ENCODE measurements around the gene NAB2.

NAB2 gene

DNA sequence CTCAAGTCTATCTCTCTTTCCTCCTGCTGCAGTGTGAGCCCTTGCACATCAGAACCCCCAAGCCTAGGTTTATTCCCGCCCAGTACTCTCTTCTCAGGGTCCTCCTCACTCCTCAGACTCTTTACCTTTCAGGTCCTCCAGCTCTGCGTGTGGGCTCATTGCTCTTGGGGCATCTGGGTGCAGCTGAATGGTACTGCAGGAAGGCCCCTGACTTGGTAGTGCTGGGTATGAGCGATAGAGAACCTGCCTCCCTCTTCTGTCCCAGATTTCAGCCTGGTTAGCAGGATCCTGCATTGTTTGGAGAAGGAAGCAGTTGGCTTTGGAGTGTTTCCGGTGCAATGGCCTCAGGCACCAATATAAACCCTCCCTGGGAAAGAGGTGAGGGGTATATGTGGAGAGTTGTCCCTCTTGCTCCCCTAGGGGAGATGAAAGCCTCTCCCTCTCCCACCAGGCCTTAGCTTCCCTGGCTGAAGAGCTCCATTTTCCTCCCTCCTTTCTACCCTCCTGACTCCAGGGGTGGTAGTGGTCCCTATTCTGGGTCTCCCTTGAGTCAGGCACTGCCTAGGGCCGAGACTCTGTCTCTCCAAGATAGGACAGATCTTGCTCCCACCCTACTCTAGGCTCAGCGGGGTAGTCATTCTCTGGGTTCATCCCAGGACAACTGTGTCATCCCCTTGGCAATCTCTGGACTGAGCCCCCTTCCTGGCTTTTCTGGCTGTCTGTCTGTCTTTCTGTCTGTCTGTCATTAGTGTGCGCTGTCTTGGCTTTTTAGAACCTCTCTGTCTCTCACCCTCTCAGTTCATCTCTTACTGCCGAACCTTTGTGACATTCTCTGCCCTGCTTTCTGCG is 43.2 kb downstream of the NAB2 start:
- no peak for DNase-seq (ENCODE audit: low spot score)

DNA sequence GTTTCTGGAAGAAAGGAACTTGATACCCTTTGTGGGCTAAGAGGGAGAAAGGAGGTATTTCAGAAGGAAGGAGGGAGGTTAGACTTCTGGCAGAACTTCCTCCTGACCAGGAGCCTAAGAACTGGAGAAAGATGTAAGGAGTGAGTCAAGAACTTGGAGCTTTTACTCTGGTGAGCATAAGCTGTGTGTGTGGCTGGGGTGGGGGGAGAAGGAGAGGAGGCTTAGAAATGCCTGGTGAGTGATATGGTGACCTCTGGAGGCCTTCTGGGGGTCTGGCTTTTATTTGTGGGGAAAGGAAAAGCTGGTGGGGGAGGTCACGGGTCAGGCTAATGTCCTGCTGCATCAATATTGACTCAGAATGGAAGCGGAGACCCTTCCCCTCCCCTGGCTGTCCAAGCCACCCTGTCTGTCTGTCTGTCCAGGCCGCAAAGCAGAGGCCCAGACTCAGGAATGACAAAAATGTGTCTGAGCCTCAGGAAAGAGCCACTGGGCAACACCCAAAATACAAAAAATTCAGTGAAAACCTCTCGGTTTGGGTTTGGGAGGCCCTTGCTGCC is 44.2 kb downstream of the NAB2 start:
- FAIRE-seq (no peak), DNase-seq (ENCODE audit: low spot score) (peak; percentile 51)

More for the DNA sequence above, 43.2 kb downstream of the NAB2 start:
- FAIRE-seq: no peak

DNA sequence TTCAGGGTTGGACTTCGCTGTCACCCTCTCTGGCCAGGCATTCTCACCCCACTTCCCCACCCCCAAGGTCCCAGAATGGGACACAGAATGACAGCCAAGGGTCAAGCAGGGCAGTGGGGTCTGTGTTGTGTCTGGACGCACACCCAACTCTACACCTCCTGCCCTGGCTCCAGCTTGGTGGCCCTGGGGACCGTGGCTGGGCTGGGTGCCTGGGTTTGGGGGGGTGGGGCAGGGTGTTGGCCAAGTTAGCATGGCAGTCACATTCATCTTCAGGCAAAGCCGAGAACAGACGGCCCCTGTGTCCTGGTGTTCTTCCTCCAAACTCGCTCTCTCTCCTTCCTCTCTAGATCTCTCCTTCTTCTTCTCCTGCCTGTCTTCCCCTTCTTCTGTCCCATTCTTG is 45.0 kb downstream of the NAB2 start:
- FAIRE-seq (no peak), DNase-seq (ENCODE audit: low spot score) (no peak)

DNA sequence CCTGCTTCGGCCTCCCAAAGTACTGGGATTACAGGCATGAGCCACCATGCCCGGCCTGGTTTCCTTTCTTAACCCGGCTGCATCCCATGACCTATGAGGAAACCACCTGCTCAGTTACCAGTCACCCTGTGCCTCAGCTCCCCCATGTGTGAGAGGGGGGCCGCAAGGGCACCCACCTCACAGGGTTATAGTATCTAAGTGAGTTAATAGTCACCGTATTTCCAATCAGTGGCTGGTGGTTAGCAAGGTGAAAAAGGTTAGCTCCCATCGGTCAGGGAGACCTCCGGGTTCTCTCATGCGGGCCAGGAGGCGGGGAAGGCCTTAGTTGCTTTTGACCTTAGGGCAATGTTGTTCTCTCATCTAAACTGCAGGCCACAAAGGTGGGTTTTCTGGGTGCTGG is 46.0 kb downstream of the NAB2 start:
- DNase-seq (ENCODE audit: low spot score) (no peak), FAIRE-seq (no peak)

DNA sequence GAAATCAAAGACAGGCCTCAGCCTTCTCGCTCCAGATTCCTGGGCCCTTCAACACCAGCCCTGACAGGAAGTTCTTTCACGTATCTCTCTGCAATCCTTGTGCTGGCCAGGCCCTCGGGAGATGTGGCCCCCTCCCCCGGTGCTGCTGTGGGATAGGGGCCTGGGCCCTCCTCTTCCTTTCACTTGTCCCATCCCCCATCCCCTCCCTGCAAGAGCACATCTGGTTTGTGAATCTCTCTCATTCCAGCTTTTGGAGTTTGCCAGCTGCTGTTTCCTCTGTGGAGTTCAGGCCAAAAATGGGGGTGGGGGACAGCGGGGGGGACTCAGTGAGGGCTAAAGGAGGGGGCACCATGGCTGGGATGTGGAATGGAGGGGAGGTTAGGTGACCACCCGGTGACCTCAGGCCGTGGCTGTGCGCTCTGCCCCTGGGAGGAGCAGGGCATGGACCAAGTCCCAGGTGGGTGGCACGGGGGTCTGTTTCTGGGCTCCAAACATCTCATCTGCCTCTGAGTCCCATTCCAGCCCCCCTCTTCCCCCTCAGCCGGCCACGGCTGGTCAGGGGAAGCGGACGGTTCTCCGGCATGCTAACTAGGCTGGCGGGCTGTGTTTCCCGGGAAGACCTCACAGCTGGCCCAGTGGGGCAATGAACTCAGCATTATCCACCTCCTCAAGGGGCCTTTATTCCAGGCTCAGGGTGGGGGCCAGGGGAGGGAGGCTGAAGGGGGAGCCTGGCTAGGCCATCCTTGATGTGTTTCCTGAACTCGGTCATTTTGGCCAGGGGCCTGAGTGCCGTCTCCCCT is 46.8 kb downstream of the NAB2 start:
- FAIRE-seq (no peak), DNase-seq (ENCODE audit: low spot score) (no peak)

DNA sequence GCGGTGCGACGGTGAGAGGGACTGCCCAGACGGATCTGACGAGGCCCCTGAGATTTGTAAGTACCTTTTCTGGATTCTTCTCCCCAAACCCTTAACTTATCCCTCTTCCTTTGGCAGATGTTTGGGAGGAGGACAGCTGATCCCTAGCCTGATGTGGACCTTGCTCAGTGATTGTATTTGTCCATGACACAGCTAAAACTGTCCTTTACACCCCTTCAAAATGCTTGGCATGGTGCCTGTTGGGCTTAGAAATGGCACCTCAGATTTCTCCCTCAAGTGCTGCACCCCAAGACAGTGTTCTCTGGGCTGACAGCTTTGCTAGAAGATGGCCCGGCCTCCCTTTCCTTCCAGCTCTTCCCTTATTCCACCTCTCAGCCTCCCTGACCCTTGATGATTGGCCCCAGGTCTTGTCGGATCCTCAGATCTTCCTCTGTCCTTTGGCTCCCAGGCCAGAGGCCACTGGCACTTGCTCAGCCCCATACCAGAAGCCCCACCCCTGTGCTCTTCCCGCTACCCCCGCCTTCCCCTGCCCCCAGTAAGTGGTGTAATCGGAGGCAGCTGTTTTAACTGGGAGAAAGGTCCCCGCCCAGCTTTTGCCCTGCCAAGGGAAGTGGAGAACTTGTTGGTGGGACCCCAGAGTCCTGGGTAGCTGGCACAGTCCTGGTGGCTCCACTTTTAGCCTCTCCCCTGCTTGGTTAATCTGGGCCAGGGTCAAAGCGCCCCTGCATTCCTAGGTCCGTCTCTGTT is 49.8 kb downstream of the NAB2 start:
- FAIRE-seq: no peak

DNA sequence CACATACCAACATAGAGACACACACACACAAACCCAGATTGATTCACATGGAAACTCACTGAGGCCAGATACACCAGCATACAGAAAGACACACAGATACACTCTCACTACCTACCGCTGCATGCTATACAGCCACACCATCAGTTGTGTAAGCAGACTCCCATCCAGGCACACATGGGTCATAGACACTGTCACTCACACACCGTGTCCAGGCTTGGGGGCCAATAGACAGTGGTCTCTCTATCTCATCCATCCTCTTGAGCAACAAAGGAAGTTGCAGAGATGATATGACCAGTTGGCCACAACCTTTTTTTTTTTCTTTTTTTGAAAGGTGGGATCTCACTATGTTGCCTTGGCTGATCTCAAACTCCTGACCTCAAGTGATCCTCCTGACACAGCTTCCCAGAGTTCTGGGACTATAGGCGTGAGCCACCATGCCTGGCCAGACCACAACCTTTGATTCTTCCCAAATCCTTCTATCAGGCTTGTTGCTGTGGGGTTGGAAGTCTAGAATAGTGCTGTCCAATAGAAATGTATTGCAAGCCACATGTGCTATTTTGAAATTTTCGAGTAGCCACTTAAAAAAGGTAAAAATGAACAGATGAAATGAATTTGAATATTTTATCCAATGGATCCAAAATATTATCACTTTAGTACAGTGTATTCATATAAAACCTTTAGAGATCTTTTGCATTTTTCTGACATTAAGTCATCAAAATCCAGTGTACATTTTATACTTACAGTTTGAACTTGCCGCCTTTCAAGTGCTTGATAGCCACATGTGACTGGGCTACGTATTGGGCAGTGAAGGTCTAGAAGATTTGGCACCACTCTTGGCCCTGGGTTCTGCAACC is 51.1 kb downstream of the NAB2 start:
- DNase-seq (ENCODE audit: low spot score) (no peak), FAIRE-seq (no peak)

More for the DNA sequence above, 49.8 kb downstream of the NAB2 start:
- DNase-seq (ENCODE audit: low spot score): no peak

DNA sequence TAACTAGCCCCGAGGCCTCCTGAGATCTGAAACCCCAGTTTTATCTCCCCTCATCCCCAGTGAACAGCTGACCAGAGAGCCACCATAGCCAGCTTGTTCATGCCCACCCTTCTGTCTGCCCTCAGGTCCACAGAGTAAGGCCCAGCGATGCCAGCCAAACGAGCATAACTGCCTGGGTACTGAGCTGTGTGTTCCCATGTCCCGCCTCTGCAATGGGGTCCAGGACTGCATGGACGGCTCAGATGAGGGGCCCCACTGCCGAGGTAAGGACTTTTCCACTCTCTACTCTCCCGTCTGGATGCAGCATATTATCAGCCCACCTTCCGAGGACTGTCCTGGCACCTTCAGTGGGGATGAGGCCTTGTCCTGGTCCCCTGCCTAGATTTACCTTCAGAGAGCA is 52.3 kb downstream of the NAB2 start:
- FAIRE-seq (no peak), DNase-seq (ENCODE audit: low spot score) (no peak)

DNA sequence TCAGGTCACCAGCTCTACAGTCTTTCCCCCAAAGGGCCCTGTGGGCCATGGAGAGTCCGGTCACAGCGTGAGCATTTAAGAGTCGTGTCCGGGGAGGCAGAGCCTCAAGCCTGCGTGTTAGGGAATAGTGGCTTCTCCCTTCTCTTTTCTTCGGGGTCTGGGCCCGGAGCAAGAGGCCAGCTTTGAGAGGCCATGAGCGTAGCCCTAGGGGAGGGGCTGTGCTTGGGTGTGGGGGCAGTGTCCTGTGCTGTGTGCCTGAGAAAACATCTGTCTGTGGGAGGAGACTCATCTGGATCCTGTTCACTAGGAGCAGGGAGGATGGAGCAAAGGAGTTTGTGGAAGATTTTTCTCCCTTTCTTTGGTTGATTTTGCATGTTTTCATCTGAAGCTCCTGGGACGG is 53.2 kb downstream of the NAB2 start:
- no peak for DNase-seq (ENCODE audit: low spot score)
- no peak for FAIRE-seq

DNA sequence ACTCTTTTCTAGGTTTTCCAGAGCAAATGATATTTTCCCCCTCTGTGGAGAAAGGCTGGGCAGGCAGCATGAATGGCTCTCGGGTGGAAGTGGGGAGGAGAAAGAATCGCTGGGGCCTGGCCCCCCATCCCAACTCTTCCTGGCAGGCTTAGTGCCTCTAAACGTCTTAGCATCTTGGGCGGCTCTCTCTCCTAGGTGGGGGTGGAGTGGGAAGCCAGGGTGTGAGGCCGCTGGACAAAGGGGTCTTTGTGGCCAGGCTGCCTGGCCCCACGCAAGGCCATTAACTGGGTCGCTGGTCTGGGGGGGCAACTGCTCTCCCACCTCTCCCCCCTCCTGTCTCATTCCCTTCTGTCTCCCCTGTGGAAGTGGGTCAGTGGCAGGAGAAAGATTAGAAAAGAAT is 53.8 kb downstream of the NAB2 start:
- no peak for FAIRE-seq

DNA sequence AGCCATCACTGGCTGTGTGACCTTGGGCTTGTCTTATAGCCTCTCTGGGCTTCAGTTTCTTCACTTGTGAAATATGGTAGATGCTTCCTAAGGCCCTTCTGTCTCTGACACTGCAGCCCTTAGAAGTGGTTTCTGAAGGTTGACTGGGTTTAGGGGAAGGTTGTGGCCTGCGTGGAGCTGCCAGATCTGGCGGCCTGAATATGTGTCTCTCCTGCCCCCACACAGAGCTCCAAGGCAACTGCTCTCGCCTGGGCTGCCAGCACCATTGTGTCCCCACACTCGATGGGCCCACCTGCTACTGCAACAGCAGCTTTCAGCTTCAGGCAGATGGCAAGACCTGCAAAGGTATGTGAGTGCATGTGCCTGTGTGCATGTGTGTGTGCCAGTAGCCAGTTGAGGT is 54.5 kb downstream of the NAB2 start:
- FAIRE-seq (no peak), DNase-seq (ENCODE audit: low spot score) (no peak)

More for the DNA sequence above, 53.8 kb downstream of the NAB2 start:
- DNase-seq (ENCODE audit: low spot score): no peak
